Endothelial cell (in vitro differentiated cells): ENCODE measurements around the gene HOXD1. TPM values are rescaled to one million over a fixed set of nuclear protein-coding genes. Genes with fewer than 3 reads are reported as not detected.

Experiments
- DNase-seq: peaks from one replicate; pipeline ENCODE4 v3.0.0; 2021; ENCODE audit warnings: low spot score
- H3K27ac Mint-ChIP-seq: one replicate; pipeline ENCODE4 v1.8.0; 2021; ENCODE audit warnings: mixed read lengths, inconsistent platforms; ENCODE audit not compliant: unreplicated experiment
- H3K27me3 Mint-ChIP-seq: one replicate; pipeline ENCODE4 v1.8.0; 2021; ENCODE audit warnings: mild to moderate bottlenecking, moderate library complexity, mixed read lengths, inconsistent platforms; ENCODE audit not compliant: unreplicated experiment
- H3K36me3 Mint-ChIP-seq: one replicate; pipeline ENCODE4 v1.8.0; 2021; ENCODE audit warnings: mild to moderate bottlenecking, low read depth, mixed read lengths, inconsistent platforms; ENCODE audit not compliant: unreplicated experiment
- H3K4me1 Mint-ChIP-seq: one replicate; pipeline ENCODE4 v1.8.0; 2021; ENCODE audit warnings: mild to moderate bottlenecking, mixed read lengths, inconsistent platforms; ENCODE audit not compliant: unreplicated experiment
- H3K4me3 Mint-ChIP-seq: one replicate; pipeline ENCODE4 v1.8.0; 2021; ENCODE audit warnings: mild to moderate bottlenecking, mixed read lengths, inconsistent platforms; ENCODE audit not compliant: unreplicated experiment
- H3K9me3 Mint-ChIP-seq: one replicate; pipeline ENCODE4 v1.8.0; 2021; ENCODE audit warnings: mixed read lengths, inconsistent platforms; ENCODE audit not compliant: unreplicated experiment
- CTCF ChIP-seq: fragments of 200-600 bp; sonication (generic); IDR thresholded peaks from one replicate; pipeline ENCODE4 v1.5.0; 2021; ENCODE audit warnings: antibody characterized with exemption; ENCODE audit not compliant: unreplicated experiment
- total RNA-seq: library from RNA; stranded (reverse); fragmentation: NEBNext Ultra II Directional; extraction: Animal tissue kit (Norgen Biotek cat#: 25700); gene quantifications from one replicate; pipeline ENCODE4 v1.2.1, GENCODE V29; 2021; ENCODE audit not compliant: unreplicated experiment

The HOXD1 gene
- total RNA-seq, 1 donor from 2014 or later: 3.8 TPM

DNA sequence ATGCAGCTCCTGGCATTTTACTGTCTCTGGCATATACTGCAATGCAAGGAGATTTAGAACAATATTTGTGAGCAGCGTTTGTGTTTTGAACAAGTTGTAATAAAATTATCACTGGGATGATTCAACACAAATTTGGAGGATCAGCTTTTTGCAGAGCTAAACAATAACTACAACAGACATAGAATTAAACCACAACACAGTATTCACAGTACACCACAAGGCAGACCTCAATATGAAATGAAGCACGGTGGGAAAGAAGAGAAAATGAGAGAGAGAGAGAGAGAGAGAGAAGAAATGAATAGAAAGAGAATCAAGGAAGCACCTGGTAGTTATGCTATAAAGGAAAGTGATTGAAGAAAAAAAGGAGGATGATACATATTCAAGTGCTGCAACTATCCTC lies 39.4 kb downstream of the HOXD1 start:
- no peak for TF ChIP-seq CTCF
- Mint-ChIP-seq H3K36me3 (no peaks in the 10 kb centered on the region), H3K27me3 (peaks cover 2% of the 10 kb centered on the region), H3K4me1 (no peaks in the 10 kb centered on the region), H3K9me3 (no peaks in the 10 kb centered on the region), H3K27ac (no peak overlapping the region), H3K4me3 (no peak overlapping the region)
- no peak for DNase-seq

- TF ChIP-seq CTCF: no peak
- Mint-ChIP-seq H3K36me3 (no peaks in the 10 kb centered on the region), H3K4me3 (no peak overlapping the region), H3K27ac (no peak overlapping the region), H3K9me3 (no peaks in the 10 kb centered on the region), H3K27me3 (no peaks in the 10 kb centered on the region), H3K4me1 (peaks cover 6% of the 10 kb centered on the region)
- DNase-seq: no peak
Observed at GRCh38 chr2:176234156-176234555, 45.7 kb downstream of the HOXD1 start.

DNA sequence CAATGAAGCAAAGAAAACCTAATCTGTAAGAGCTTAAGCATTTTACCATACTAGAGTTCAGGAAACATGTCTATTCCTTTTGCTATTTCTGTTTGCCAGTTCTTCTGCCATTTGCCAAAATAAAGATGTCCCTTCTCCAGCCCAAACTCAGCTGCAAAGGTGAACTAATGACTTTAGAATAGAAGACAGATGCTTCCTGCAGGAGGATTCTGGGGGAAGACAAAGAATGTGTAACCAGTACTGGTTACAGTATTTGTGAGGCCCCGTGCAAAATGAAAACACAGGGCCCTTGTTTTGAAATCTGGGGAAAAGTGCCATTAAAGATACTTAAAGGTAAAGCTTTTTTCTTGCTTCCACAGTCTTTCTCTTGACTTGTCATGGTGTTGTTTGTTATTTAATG lies 46.5 kb downstream of the HOXD1 start:
- Mint-ChIP-seq H3K9me3 (no peaks in the 10 kb centered on the region), H3K36me3 (no peaks in the 10 kb centered on the region), H3K4me1 (peaks cover 6% of the 10 kb centered on the region), H3K4me3 (no peak overlapping the region), H3K27me3 (no peaks in the 10 kb centered on the region), H3K27ac (no peak overlapping the region)
- DNase-seq: no peak
- TF ChIP-seq CTCF: no peak

DNA sequence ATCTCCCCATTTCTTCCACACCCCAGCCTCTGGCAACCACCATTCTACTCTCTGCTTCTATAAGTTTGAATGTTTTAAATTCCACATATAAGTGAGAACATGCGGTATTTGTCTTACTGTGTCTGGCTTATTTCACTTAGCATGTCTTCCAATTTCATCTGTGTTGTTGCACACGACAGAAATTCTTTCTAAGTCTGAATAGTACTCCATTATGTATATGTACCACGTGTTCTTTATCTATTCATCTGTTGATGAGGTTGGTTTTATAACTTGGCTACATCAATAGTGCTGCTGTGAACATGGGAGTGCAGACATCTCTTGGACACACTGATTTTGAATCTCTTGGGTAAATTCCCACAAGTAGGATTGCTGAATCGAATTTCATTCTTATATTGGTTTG lies 49.0 kb downstream of the HOXD1 start:
- no peaks in the 10 kb centered on the region for H3K27me3 Mint-ChIP-seq

DNA sequence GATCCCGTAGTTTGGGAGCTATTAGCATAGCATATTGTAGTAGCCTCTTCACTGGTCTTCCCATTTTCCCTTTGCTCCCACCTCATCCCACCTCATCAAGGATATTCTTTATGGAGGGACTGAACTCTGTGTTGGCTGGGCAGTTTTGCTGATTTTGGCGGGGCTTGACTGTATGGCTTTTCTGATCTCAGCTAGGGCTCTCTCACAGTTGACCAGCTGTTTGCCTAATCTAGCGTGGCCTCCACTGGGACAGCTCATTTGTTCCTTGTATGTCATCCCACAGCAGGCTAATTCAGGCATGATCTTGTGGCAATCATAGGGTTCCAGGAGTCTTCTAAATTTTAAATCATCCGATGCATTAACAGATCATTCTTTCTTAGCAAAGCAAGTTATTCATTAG lies 50.6 kb downstream of the HOXD1 start:
- H3K27ac Mint-ChIP-seq: no peak overlapping the region
- H3K27me3 Mint-ChIP-seq: peaks cover 2% of the 10 kb centered on the region
- no peak for DNase-seq
- TF ChIP-seq CTCF: no peak
- no peaks in the 10 kb centered on the region for H3K9me3 Mint-ChIP-seq
- H3K36me3 Mint-ChIP-seq: no peaks in the 10 kb centered on the region
- peaks cover 10% of the 10 kb centered on the region for H3K4me1 Mint-ChIP-seq
- no peak overlapping the region for H3K4me3 Mint-ChIP-seq

More for the DNA sequence above, 49.0 kb downstream of the HOXD1 start:
- no peak for DNase-seq
- Mint-ChIP-seq H3K27ac (no peak overlapping the region), H3K4me3 (no peak overlapping the region), H3K4me1 (peaks cover 6% of the 10 kb centered on the region), H3K36me3 (no peaks in the 10 kb centered on the region), H3K9me3 (no peaks in the 10 kb centered on the region)
- TF ChIP-seq CTCF: no peak
